Vagina (tissue), 2 donors: Measurements from ENCODE around the gene DACH1.

Experiments used
- CTCF ChIP-seq, 3 experiments: fragments of 450-650 bp in 2 of 3; fragments of 200-600 bp in 1 of 3; sonication (generic) in 1 of 3; IDR thresholded peaks; one replicate each; pipeline ENCODE4 v1.5.1; 2017 to 2019; ENCODE audit warnings: antibody characterized with exemption in 3 of 3, mild to moderate bottlenecking in 2 of 3, moderate library complexity in 2 of 3
- POLR2A ChIP-seq, 2 donors: fragments of 450-650 bp; IDR thresholded peaks; one replicate each; pipeline ENCODE4 v1.6.1; 2017; ENCODE audit warnings: antibody characterized with exemption in 2 of 2, mild to moderate bottlenecking in 2 of 2, moderate library complexity in 2 of 2
- POLR2AphosphoS5 ChIP-seq, 2 donors: sonication (generic); formaldehyde crosslinking; IDR thresholded peaks; one replicate each; pipeline ENCODE4 v1.9.0; 2017; ENCODE audit warnings: antibody characterized with exemption in 2 of 2, mild to moderate bottlenecking in 2 of 2, low read depth in 1 of 2; ENCODE audit not compliant: insufficient read depth in 1 of 2

DNA sequence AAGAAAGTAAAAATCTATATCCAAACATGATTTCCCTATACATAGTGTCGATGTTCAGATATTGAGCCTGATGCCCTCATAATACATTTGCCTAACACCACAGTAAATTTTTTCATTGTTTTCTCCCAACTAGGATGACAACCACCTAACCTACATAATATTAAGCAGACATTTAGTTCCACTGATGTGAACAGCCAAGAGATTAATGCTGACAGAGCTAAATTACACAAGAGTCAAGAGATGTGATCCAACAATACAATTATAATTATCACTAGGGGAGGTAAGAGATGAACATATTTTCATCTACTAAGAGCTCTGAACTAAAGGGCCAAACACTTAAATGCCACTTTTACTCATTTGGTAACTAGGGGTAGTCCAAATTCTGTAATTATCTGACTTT lies 145.9 kb downstream of the DACH1 start:
- TF ChIP-seq CTCF (IDR thresholded peaks at IDR 0.05), result no peak
- no peak for TF ChIP-seq POLR2AphosphoS5 (IDR thresholded peaks at IDR 0.05; ENCODE audit: insufficient read depth in 1 of 2, low read depth in 1 of 2)
- TF ChIP-seq POLR2A (IDR thresholded peaks at IDR 0.05), result no peak
